H9 (cell line): ENCODE measurements around the gene DYNAP. TPM values are rescaled to one million over a fixed set of nuclear protein-coding genes. Genes with fewer than 3 reads are reported as not detected.

Source experiments
- DNase-seq: peaks from one replicate; pipeline ENCODE4 v3.0.0-alpha.2; 2017
- H2AFZ ChIP-seq: one replicate; pipeline ENCODE4 v1.6.1; 2013; ENCODE audit warnings: mild to moderate bottlenecking, low read length, control low read depth, moderate library complexity
- H2AK5ac ChIP-seq: 2 replicates; pipeline ENCODE4 v1.6.1; 2013; ENCODE audit warnings: low read length, control low read depth, mixed read lengths; ENCODE audit not compliant: insufficient read length
- H2BK120ac ChIP-seq: one replicate; pipeline ENCODE4 v1.6.1; 2013; ENCODE audit warnings: low read depth, mild to moderate bottlenecking, low read length, control low read depth, inconsistent platforms; ENCODE audit not compliant: poor library complexity, severe bottlenecking
- H2BK12ac ChIP-seq: 2 replicates; pipeline ENCODE4 v1.6.1; 2013; ENCODE audit warnings: low read length, control low read depth, mixed read lengths, low read depth; ENCODE audit not compliant: insufficient read length
- H2BK15ac ChIP-seq: 2 replicates; pipeline ENCODE4 v1.6.1; 2013; ENCODE audit warnings: low read depth, low read length, control low read depth
- H2BK20ac ChIP-seq: one replicate; pipeline ENCODE4 v1.6.1; 2013; ENCODE audit warnings: low read depth, mild to moderate bottlenecking, low read length, control low read depth, inconsistent platforms; ENCODE audit not compliant: poor library complexity, severe bottlenecking
- H2BK5ac ChIP-seq: 2 replicates; pipeline ENCODE4 v1.6.1; 2013; ENCODE audit warnings: low read length, control low read depth, mixed read lengths; ENCODE audit not compliant: insufficient read length
- H3K14ac ChIP-seq: 2 replicates; pipeline ENCODE4 v1.6.1; 2013; ENCODE audit warnings: low read length, control low read depth; ENCODE audit not compliant: insufficient read depth
- H3K18ac ChIP-seq: 2 replicates; pipeline ENCODE4 v1.6.1; 2013; ENCODE audit warnings: low read depth, mild to moderate bottlenecking, mixed read lengths, low read length, control low read depth; ENCODE audit not compliant: insufficient read length
- H3K23ac ChIP-seq: 2 replicates; pipeline ENCODE4 v1.6.1; 2013; ENCODE audit warnings: low read length, control low read depth, mixed read lengths, low read depth; ENCODE audit not compliant: insufficient read length
- H3K23me2 ChIP-seq: 2 replicates; pipeline ENCODE4 v1.6.1; 2013; ENCODE audit warnings: low read depth, mild to moderate bottlenecking, mixed read lengths, low read length, control low read depth; ENCODE audit not compliant: insufficient read length, poor library complexity, severe bottlenecking
- H3K27ac ChIP-seq: 2 replicates; pipeline ENCODE4 v1.5.1; 2013; ENCODE audit warnings: low read length, control low read depth, mixed read lengths, low read depth; ENCODE audit not compliant: insufficient read length
- H3K27me3 ChIP-seq: 2 replicates; pipeline ENCODE4 v1.6.1; 2013; ENCODE audit warnings: low read length, control low read depth, inconsistent platforms; ENCODE audit not compliant: insufficient read depth
- H3K4ac ChIP-seq: 2 replicates; pipeline ENCODE4 v1.6.1; 2013; ENCODE audit warnings: low read depth, mild to moderate bottlenecking, control low read depth, inconsistent platforms, low read length, moderate library complexity
- H3K4me1 ChIP-seq: 2 replicates; pipeline ENCODE4 v1.6.1; 2013; ENCODE audit warnings: low read length, control low read depth, inconsistent platforms; ENCODE audit not compliant: insufficient read depth
- H3K4me2 ChIP-seq: 2 replicates; pipeline ENCODE4 v1.6.1; 2013; ENCODE audit warnings: low read length, control low read depth, mixed read lengths; ENCODE audit not compliant: insufficient read length, insufficient read depth
- H3K56ac ChIP-seq: 2 replicates; pipeline ENCODE4 v1.6.1; 2013; ENCODE audit warnings: low read depth, mild to moderate bottlenecking, mixed read lengths, low read length, control low read depth; ENCODE audit not compliant: insufficient read length
- H3K79me1 ChIP-seq: 2 replicates; pipeline ENCODE4 v1.6.1; 2013; ENCODE audit warnings: low read depth, mild to moderate bottlenecking, moderate library complexity, low read length, control low read depth, inconsistent platforms; ENCODE audit not compliant: insufficient read depth, poor library complexity, severe bottlenecking
- H3K79me2 ChIP-seq: 2 replicates; pipeline ENCODE4 v1.6.1; 2013; ENCODE audit warnings: low read length, control low read depth, inconsistent platforms; ENCODE audit not compliant: insufficient read depth
- H3K9ac ChIP-seq: 2 replicates; pipeline ENCODE4 v1.6.1; 2013; ENCODE audit warnings: low read length, control low read depth, mixed read lengths; ENCODE audit not compliant: insufficient read length; ENCODE audit errors: extremely low read depth
- H3K9me3 ChIP-seq: one replicate; pipeline ENCODE4 v1.6.1; 2013; ENCODE audit warnings: low read depth, low read length, inconsistent platforms; ENCODE audit not compliant: control insufficient read depth
- H3T11ph ChIP-seq: one replicate; pipeline ENCODE4 v1.6.1; 2013; ENCODE audit warnings: mild to moderate bottlenecking, low read length, control low read depth, inconsistent platforms
- H4K20me1 ChIP-seq: one replicate; pipeline ENCODE4 v1.6.1; 2013; ENCODE audit not compliant: control insufficient read depth, insufficient read length, insufficient read depth
- H4K5ac ChIP-seq: 2 replicates; pipeline ENCODE4 v1.6.1; 2013; ENCODE audit warnings: low read depth, mild to moderate bottlenecking, mixed read lengths, low read length, control low read depth; ENCODE audit not compliant: insufficient read length
- H4K8ac ChIP-seq: replicated peaks from 2 replicates; pipeline ENCODE4 v1.6.1; 2013; ENCODE audit warnings: low read length, control low read depth, mixed read lengths, low read depth; ENCODE audit not compliant: insufficient read length
- H4K91ac ChIP-seq: 2 replicates; pipeline ENCODE4 v1.6.1; 2013; ENCODE audit warnings: low read depth, mild to moderate bottlenecking, moderate library complexity, mixed read lengths, low read length, control low read depth; ENCODE audit not compliant: insufficient read length
- H3K27ac Mint-ChIP-seq, 3 experiments: 2 replicates in 2 of 3; 3 replicates in 1 of 3; pipeline ENCODE4 v1.8.0; 2020 to 2021; ENCODE audit warnings: mixed read lengths in 3 of 3, mild to moderate bottlenecking in 1 of 3, moderate library complexity in 1 of 3
- H3K27me3 Mint-ChIP-seq: 2 replicates; pipeline ENCODE4 v1.8.0; 2021; ENCODE audit warnings: low read depth, mild to moderate bottlenecking, moderate library complexity, mixed read lengths
- H3K36me3 Mint-ChIP-seq, 3 experiments: 2 replicates in 2 of 3; 3 replicates in 1 of 3; pipeline ENCODE4 v1.8.0; 2020 to 2021; ENCODE audit warnings: low read depth in 3 of 3, mixed read lengths in 3 of 3; ENCODE audit not compliant: insufficient read depth in 1 of 3
- H3K4me1 Mint-ChIP-seq, 2 experiments: 2 replicates each; pipeline ENCODE4 v1.8.0; 2020; ENCODE audit warnings: mixed read lengths in 2 of 2
- H3K4me3 Mint-ChIP-seq, 2 experiments: 2 replicates in 1 of 2; 3 replicates in 1 of 2; pipeline ENCODE4 v1.8.0; 2020 to 2021; ENCODE audit warnings: mild to moderate bottlenecking in 2 of 2, mixed read lengths in 2 of 2, moderate library complexity in 1 of 2
- H3K9me3 Mint-ChIP-seq, 2 experiments: 2 replicates in 1 of 2; 3 replicates in 1 of 2; pipeline ENCODE4 v1.8.0; 2020; ENCODE audit warnings: mild to moderate bottlenecking in 2 of 2, mixed read lengths in 2 of 2, moderate library complexity in 1 of 2
- CTCF ChIP-seq: fragments of 200-600 bp; sonication (generic); conservative IDR thresholded peaks from 3 replicates; pipeline ENCODE4 v1.8.0; 2021; ENCODE audit warnings: antibody characterized with exemption, mild to moderate bottlenecking
- WGBS: extraction: QIAGEN DNeasy Blood & Tissue Kit; methylation state at CpG from one replicate; pipeline ENCODE4 v1.1.7; 2013; ENCODE audit warnings: missing lambda C conversion rate, low lambda C conversion rate, mixed read lengths; ENCODE audit not compliant: insufficient read length; ENCODE audit errors: extremely low coverage; 5-methylcytosine and 5-hydroxymethylcytosine counted together
- total RNA-seq: library from RNA; stranded (reverse); gene quantifications from 2 replicates; pipeline ENCODE4 v1.2.1, GENCODE V29; 2021

DYNAP gene
- total RNA-seq, 1 experiment from 2014 or later: 2.5 TPM

DNA sequence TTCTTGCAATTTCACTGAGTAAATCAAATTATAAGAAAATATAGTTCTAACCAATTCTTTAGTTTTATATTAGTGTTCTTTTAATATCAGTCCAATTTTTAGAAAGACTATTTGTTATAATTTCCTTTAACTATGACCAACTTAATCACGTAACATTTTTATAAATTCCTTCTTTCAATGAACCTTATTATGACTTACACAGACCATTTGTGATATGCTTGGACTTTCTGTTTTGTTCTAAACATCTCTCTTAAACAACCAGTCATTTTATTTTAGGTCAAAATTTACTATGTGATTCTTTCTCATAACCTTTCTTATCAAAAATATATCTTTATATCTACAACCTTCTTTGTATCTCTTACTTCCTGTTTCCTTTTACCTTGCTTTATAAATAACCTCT, 39.5 kb upstream of the DYNAP start:
- Histone ChIP-seq H2AK5ac (no peak overlapping the region), H2BK120ac (no peak overlapping the region), H3K27ac (no peak overlapping the region), H3K4ac (no peak overlapping the region), H3T11ph (no peak overlapping the region), H3K23me2 (no peaks in the 10 kb centered on the region), H3K79me1 (no peaks in the 10 kb centered on the region), H2BK5ac (no peak overlapping the region), H2BK20ac (no peak overlapping the region), H3K79me2 (no peaks in the 10 kb centered on the region), H2BK12ac (no peak overlapping the region), H3K18ac (no peak overlapping the region), H4K91ac (no peak overlapping the region), H4K5ac (no peak overlapping the region), H3K56ac (no peak overlapping the region), H3K14ac (no peak overlapping the region), H3K4me2 (no peak overlapping the region), H4K20me1 (no peaks in the 10 kb centered on the region), H4K8ac (no peak overlapping the region), H3K23ac (no peak overlapping the region), H3K9ac (no peak overlapping the region), H2BK15ac (no peak overlapping the region), H2AFZ (no peak overlapping the region), H3K27me3 (no peaks in the 10 kb centered on the region), H3K9me3 (no peaks in the 10 kb centered on the region), H3K4me1 (no peaks in the 10 kb centered on the region)
- peaks cover 31 to 76% (median 65%) of the 10 kb centered on the region in 3 experiments for H3K36me3 Mint-ChIP-seq
- no peak overlapping the region for H3K4me3 Mint-ChIP-seq
- peaks cover 61 to 75% of the 10 kb centered on the region in 2 experiments for H3K9me3 Mint-ChIP-seq
- 100% methylated on average over 1 of the region's 1 CpG for WGBS
- no peak for TF ChIP-seq CTCF
- H3K27me3 Mint-ChIP-seq: no peaks in the 10 kb centered on the region
- peaks cover 0 to 3% of the 10 kb centered on the region in 2 experiments; a peak in 1 of 4 replicates for H3K4me1 Mint-ChIP-seq
- DNase-seq: no peak
- H3K27ac Mint-ChIP-seq: no peak overlapping the region
